Panc1 (cell line): Measurements from ENCODE around the gene MTMR2. TPM values are rescaled to one million over a fixed set of nuclear protein-coding genes. Genes with fewer than 3 reads are reported as not detected.

Experiments
- ATAC-seq: fragments of 200-7000 bp; cut with Tn5 transposase; 2 replicates; pipeline ENCODE4 v1.9.1; 2020; ENCODE audit warnings: mild to moderate bottlenecking, moderate library complexity
- BruUV-seq: library from RNA; stranded (reverse); fragments of 400-500 nt; replicated peaks from 2 replicates; lab custom pipeline; 2021; lab: Mats Ljungman, UMichigan
- CTCF ChIA-PET: fragments of 300-600 bp; sonication (Branson Sonifier 250); formaldehyde crosslinking; loops from one replicate; lab custom pipeline; 2022; ENCODE audit warnings: antibody characterized with exemption; lab: Charles Lee
- POLR2A ChIA-PET: fragments of 300-600 bp; sonication (Branson Sonifier 250); formaldehyde crosslinking; loops from one replicate; lab custom pipeline; 2022; ENCODE audit warnings: antibody characterized with exemption; lab: Charles Lee
- DNase-seq: peaks from one replicate; pipeline ENCODE4 v3.0.0-alpha.2; 2010; ENCODE audit warnings: low read depth, low spot score
- H3K27ac ChIP-seq: 2 replicates; pipeline ENCODE4 v1.5.1; 2011; ENCODE audit warnings: mild to moderate bottlenecking, low read length, inconsistent platforms
- H3K27me3 ChIP-seq: fragments of 200-500 bp; sonication (Bioruptor generic); 2 replicates; pipeline ENCODE4 v1.6.0; 2014; ENCODE audit warnings: low read length, inconsistent platforms; ENCODE audit not compliant: control insufficient read depth, insufficient read depth
- H3K36me3 ChIP-seq: fragments of 200-500 bp; sonication (Bioruptor generic); 2 replicates; pipeline ENCODE4 v1.5.1; 2014; ENCODE audit warnings: inconsistent platforms, mild to moderate bottlenecking, low read length, moderate library complexity; ENCODE audit not compliant: control insufficient read depth, insufficient read depth
- H3K4me1 ChIP-seq: 2 replicates; pipeline ENCODE4 v1.5.1; 2011; ENCODE audit warnings: inconsistent platforms, mild to moderate bottlenecking, low read length, moderate library complexity; ENCODE audit not compliant: control insufficient read depth, insufficient read depth
- H3K4me3 ChIP-seq, 2 experiments: 2 replicates each; pipeline ENCODE4 v1.5.1; 2011 to 2012; ENCODE audit warnings: low read depth in 2 of 2, low read length in 2 of 2, mild to moderate bottlenecking in 2 of 2, inconsistent platforms in 1 of 2, moderate library complexity in 1 of 2
- H3K9me3 ChIP-seq: fragments of 200-500 bp; sonication (Bioruptor generic); 2 replicates; pipeline ENCODE4 v1.5.1; 2014; ENCODE audit warnings: low read depth, mild to moderate bottlenecking, inconsistent platforms, low read length, moderate library complexity; ENCODE audit not compliant: control insufficient read depth, insufficient read depth
- POLR2AphosphoS5 ChIP-seq: IDR thresholded peaks from 2 replicates; pipeline ENCODE4 v1.6.1; 2012; ENCODE audit warnings: mild to moderate bottlenecking, low read depth, low read length, moderate library complexity
- SIN3A ChIP-seq: IDR thresholded peaks from 2 replicates; pipeline ENCODE4 v1.6.1; 2012; ENCODE audit warnings: low read depth, mild to moderate bottlenecking, low read length, moderate library complexity, borderline replicate concordance; ENCODE audit not compliant: insufficient read depth
- TCF7L2 ChIP-seq: IDR thresholded peaks from 2 replicates; pipeline ENCODE4 v1.6.1; 2011; ENCODE audit warnings: mild to moderate bottlenecking, low read depth, low read length, inconsistent platforms
- in situ Hi-C: cut with HindIII; loops from 2 replicates; pipeline ENCODE4 v1.10.0; 2016; ENCODE audit warnings: low sequenced_read_pairs, low pct_unique_long_range_greater_than_20kb
- intact Hi-C: fragments of 100-400 bp; cut with micrococcal nuclease; formaldehyde crosslinking; loops from one replicate; pipeline ENCODE4 v1.10.0; 2022; ENCODE audit not compliant: unreplicated experiment
- total RNA-seq: library from RNA; stranded (reverse); gene quantifications from one replicate; pipeline ENCODE4 v1.2.1, GENCODE V29; 2021; ENCODE audit not compliant: unreplicated experiment
- TF ChIP-seq, protein P1 (sequence below): fragments of 450-650 bp; IDR thresholded peaks from 2 replicates; pipeline ENCODE4 v1.5.1; 2017; ENCODE audit warnings: mild to moderate bottlenecking
- TF ChIP-seq, protein P2 (sequence below), 2 experiments: IDR thresholded peaks; 2 replicates each; pipeline ENCODE4 v1.6.1; 2011 to 2012; ENCODE audit warnings: low read depth in 2 of 2, control low read depth in 1 of 2, low read length in 1 of 2, mild to moderate bottlenecking in 1 of 2, moderate library complexity in 1 of 2; ENCODE audit not compliant: insufficient read depth in 1 of 2

The MTMR2 gene
- total RNA-seq, 1 experiment from 2014 or later: 44.8 TPM

DNA sequence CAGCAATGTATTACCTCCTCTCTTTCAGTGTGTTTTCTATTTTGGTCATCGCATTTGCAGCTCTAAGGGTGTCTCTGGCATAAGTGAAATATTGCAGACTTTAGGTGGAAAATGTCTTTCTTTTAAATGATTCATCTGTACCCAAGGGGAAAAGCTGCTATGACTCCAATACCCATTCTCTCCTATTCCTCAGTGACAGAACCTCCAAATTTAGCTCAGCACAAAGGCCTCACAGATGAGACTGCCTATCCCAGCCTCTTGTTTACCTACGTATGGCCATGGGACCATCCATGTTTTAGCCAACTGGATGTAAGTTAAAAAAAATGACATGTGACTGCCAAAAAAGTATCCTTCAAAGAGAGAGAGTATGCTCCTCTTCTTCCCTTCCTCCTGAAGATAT lies 7.9 kb downstream of the MTMR2 start:
- no peak for DNase-seq
- in situ Hi-C loops (no loop called here), intact Hi-C loops (no loop called here)
- Histone ChIP-seq H3K27ac (no peak overlapping the region), H3K4me3 (no peak overlapping the region), H3K4me1 (peaks cover 3% of the 10 kb centered on the region; the same call in 1 of the 2 replicates), H3K36me3 (no peaks in the 10 kb centered on the region), H3K9me3 (no peaks in the 10 kb centered on the region), H3K27me3 (no peaks in the 10 kb centered on the region)
- POLR2A ChIA-PET: no interaction called here
- BruUV-seq: no TSS peak
- ATAC-seq: no peak
- TF ChIP-seq, protein P1, sequence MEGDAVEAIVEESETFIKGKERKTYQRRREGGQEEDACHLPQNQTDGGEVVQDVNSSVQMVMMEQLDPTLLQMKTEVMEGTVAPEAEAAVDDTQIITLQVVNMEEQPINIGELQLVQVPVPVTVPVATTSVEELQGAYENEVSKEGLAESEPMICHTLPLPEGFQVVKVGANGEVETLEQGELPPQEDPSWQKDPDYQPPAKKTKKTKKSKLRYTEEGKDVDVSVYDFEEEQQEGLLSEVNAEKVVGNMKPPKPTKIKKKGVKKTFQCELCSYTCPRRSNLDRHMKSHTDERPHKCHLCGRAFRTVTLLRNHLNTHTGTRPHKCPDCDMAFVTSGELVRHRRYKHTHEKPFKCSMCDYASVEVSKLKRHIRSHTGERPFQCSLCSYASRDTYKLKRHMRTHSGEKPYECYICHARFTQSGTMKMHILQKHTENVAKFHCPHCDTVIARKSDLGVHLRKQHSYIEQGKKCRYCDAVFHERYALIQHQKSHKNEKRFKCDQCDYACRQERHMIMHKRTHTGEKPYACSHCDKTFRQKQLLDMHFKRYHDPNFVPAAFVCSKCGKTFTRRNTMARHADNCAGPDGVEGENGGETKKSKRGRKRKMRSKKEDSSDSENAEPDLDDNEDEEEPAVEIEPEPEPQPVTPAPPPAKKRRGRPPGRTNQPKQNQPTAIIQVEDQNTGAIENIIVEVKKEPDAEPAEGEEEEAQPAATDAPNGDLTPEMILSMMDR: no peak
- no peak for TF ChIP-seq TCF7L2
- no peak for TF ChIP-seq POLR2AphosphoS5
- TF ChIP-seq SIN3A: no peak
- TF ChIP-seq, protein P2, sequence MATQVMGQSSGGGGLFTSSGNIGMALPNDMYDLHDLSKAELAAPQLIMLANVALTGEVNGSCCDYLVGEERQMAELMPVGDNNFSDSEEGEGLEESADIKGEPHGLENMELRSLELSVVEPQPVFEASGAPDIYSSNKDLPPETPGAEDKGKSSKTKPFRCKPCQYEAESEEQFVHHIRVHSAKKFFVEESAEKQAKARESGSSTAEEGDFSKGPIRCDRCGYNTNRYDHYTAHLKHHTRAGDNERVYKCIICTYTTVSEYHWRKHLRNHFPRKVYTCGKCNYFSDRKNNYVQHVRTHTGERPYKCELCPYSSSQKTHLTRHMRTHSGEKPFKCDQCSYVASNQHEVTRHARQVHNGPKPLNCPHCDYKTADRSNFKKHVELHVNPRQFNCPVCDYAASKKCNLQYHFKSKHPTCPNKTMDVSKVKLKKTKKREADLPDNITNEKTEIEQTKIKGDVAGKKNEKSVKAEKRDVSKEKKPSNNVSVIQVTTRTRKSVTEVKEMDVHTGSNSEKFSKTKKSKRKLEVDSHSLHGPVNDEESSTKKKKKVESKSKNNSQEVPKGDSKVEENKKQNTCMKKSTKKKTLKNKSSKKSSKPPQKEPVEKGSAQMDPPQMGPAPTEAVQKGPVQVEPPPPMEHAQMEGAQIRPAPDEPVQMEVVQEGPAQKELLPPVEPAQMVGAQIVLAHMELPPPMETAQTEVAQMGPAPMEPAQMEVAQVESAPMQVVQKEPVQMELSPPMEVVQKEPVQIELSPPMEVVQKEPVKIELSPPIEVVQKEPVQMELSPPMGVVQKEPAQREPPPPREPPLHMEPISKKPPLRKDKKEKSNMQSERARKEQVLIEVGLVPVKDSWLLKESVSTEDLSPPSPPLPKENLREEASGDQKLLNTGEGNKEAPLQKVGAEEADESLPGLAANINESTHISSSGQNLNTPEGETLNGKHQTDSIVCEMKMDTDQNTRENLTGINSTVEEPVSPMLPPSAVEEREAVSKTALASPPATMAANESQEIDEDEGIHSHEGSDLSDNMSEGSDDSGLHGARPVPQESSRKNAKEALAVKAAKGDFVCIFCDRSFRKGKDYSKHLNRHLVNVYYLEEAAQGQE (IDR thresholded peaks at IDR 0.05; ENCODE audit: insufficient read depth in 1 of 2, low read depth in 2 of 2, low read length in 1 of 2): no peak
- CTCF ChIA-PET: no interaction called here

DNA sequence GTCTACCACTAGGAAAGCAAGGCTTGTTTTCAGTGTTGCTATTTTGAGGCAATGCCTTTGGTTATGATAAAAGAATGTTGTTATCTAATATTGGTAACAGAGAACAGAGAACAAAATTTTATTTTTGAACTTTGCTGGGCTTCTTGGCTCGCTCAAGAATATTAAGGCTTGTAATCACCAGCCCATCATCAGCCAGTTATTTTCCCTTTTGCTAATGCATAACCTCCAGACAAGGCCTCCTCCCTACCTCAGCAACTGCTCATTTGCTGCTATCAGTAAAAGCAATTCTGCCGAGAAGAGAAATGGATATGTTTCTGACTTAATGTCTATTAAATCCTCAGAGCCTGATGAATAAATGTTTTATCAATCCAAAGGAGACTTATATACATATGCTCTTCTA lies 8.9 kb downstream of the MTMR2 start:
- CTCF ChIA-PET: no interaction called here
- POLR2A ChIA-PET: no interaction called here
- ATAC-seq: no peak
- intact Hi-C loops: no loop called here
- Histone ChIP-seq H3K4me1 (peaks cover 3% of the 10 kb centered on the region; the same call in 1 of the 2 replicates), H3K27ac (no peak overlapping the region), H3K36me3 (no peaks in the 10 kb centered on the region), H3K9me3 (no peaks in the 10 kb centered on the region), H3K4me3 (no peak overlapping the region), H3K27me3 (no peaks in the 10 kb centered on the region)
- no TSS peak for BruUV-seq
- in situ Hi-C loops: no loop called here
- TF ChIP-seq POLR2AphosphoS5 (no peak), SIN3A (no peak), TCF7L2 (no peak)
- TF ChIP-seq, protein P2 (IDR thresholded peaks at IDR 0.05; ENCODE audit: insufficient read depth in 1 of 2, low read depth in 2 of 2, low read length in 1 of 2): no peak
- no peak for DNase-seq
